Calu3 (cell line): ENCODE results near the gene TMEM240. TPM values are rescaled to one million over a fixed set of nuclear protein-coding genes. Genes with fewer than 3 reads are reported as not detected.
"Not testable (repeated sequence)": the region's sequence is repeated elsewhere in the genome, so short reads cannot be mapped to it uniquely, and the experiment has no call there.

ENCODE experiments used
- BruUV-seq: library from RNA; stranded (reverse); fragments of 400-500 nt; replicated peaks from 2 replicates; lab custom pipeline; 2021; lab: Mats Ljungman, UMichigan
- CTCF ChIA-PET: fragments of 300-600 bp; sonication (Branson Sonifier 250); formaldehyde crosslinking; loops from one replicate; lab custom pipeline; 2022; ENCODE audit warnings: antibody characterized with exemption; lab: Charles Lee
- DNase-seq: peaks from one replicate; pipeline ENCODE4 v3.0.0; 2022
- H3K27ac Mint-ChIP-seq: one replicate; pipeline ENCODE4 v1.8.0; 2022; ENCODE audit warnings: mixed read lengths; ENCODE audit not compliant: unreplicated experiment
- H3K27me3 Mint-ChIP-seq: one replicate; pipeline ENCODE4 v1.8.0; 2022; ENCODE audit warnings: mixed read lengths; ENCODE audit not compliant: unreplicated experiment
- H3K36me3 Mint-ChIP-seq: one replicate; pipeline ENCODE4 v1.8.0; 2022; ENCODE audit warnings: mild to moderate bottlenecking, moderate library complexity, mixed read lengths; ENCODE audit not compliant: insufficient read depth, unreplicated experiment
- H3K4me1 Mint-ChIP-seq: one replicate; pipeline ENCODE4 v1.8.0; 2022; ENCODE audit warnings: mild to moderate bottlenecking, low read depth, mixed read lengths; ENCODE audit not compliant: unreplicated experiment
- H3K4me3 Mint-ChIP-seq: one replicate; pipeline ENCODE4 v1.8.0; 2022; ENCODE audit warnings: mild to moderate bottlenecking, low read depth, moderate library complexity, mixed read lengths; ENCODE audit not compliant: unreplicated experiment
- H3K9me3 Mint-ChIP-seq: one replicate; pipeline ENCODE4 v1.8.0; 2022; ENCODE audit warnings: low read depth, mixed read lengths; ENCODE audit not compliant: unreplicated experiment
- CTCF ChIP-seq: fragments of 200-600 bp; IDR thresholded peaks from one replicate; pipeline ENCODE4 v1.8.0; 2022; ENCODE audit warnings: antibody characterized with exemption; ENCODE audit not compliant: unreplicated experiment
- intact Hi-C: fragments of 100-400 bp; cut with micrococcal nuclease; formaldehyde crosslinking; loops from one replicate; pipeline ENCODE4 v1.10.0; 2022; ENCODE audit not compliant: unreplicated experiment
- total RNA-seq: library from RNA; stranded (reverse); gene quantifications from 2 replicates; pipeline ENCODE4 v1.2.3, GENCODE V29; 2022

TMEM240 gene
- total RNA-seq, 1 experiment from 2014 or later, result 5.1 TPM

- TF ChIP-seq CTCF, result no peak
- H3K36me3 Mint-ChIP-seq, result peaks cover 34% of the 10 kb centered on the region
- CTCF ChIA-PET, result no interaction called here
- peaks cover 3% of the 10 kb centered on the region for H3K9me3 Mint-ChIP-seq
- no peak overlapping the region for H3K27ac Mint-ChIP-seq
- intact Hi-C loops, result no loop called here
- no peak overlapping the region for H3K4me3 Mint-ChIP-seq
- BruUV-seq, result no TSS peak
- no peaks in the 10 kb centered on the region for H3K27me3 Mint-ChIP-seq
- DNase-seq, result no peak
- no peaks in the 10 kb centered on the region for H3K4me1 Mint-ChIP-seq
These were observed 5.8 kb downstream of the TMEM240 start for GRCh38 chr1:1534401-1535154.

- H3K4me1 Mint-ChIP-seq, intact Hi-C loops, BruUV-seq, H3K4me3 Mint-ChIP-seq, CTCF ChIA-PET, H3K27ac Mint-ChIP-seq, H3K27me3 Mint-ChIP-seq, H3K9me3 Mint-ChIP-seq, DNase-seq: not testable (repeated sequence)
- H3K36me3 Mint-ChIP-seq, result peaks cover 33% of the 10 kb centered on the region
These were observed 6.5 kb downstream of the TMEM240 start for GRCh38 chr1:1533894-1534291.

GRCh38 chr1:1533176-1533893 is 7.1 kb downstream of the TMEM240 start:
- peaks cover 27% of the 10 kb centered on the region for H3K36me3 Mint-ChIP-seq

GRCh38 chr1:1531947-1532346 is 8.5 kb downstream of the TMEM240 start:
- Mint-ChIP-seq H3K27me3 (no peaks in the 10 kb centered on the region), H3K9me3 (peaks cover 3% of the 10 kb centered on the region), H3K27ac (no peak overlapping the region), H3K36me3 (peaks cover 21% of the 10 kb centered on the region), H3K4me1 (no peaks in the 10 kb centered on the region), H3K4me3 (no peak overlapping the region)
- intact Hi-C loops, result no loop called here
- no peak for TF ChIP-seq CTCF
- CTCF ChIA-PET, result no interaction called here
- DNase-seq, result no peak
- no TSS peak for BruUV-seq

More at GRCh38 chr1:1533176-1533893, 7.1 kb downstream of the TMEM240 start:
- BruUV-seq, H3K4me1 Mint-ChIP-seq, intact Hi-C loops, H3K27ac Mint-ChIP-seq, H3K27me3 Mint-ChIP-seq, DNase-seq, H3K9me3 Mint-ChIP-seq, H3K4me3 Mint-ChIP-seq, CTCF ChIA-PET: not testable (repeated sequence)

GRCh38 chr1:1529936-1530335 is 10.5 kb downstream of the TMEM240 start:
- intact Hi-C loops, result no loop called here
- H3K27me3 Mint-ChIP-seq, result no peaks in the 10 kb centered on the region
- H3K36me3 Mint-ChIP-seq, result peaks cover 33% of the 10 kb centered on the region
- H3K4me3 Mint-ChIP-seq, result no peak overlapping the region
- no peaks in the 10 kb centered on the region for H3K4me1 Mint-ChIP-seq
- no peak for TF ChIP-seq CTCF
- peaks cover 3% of the 10 kb centered on the region for H3K9me3 Mint-ChIP-seq
- DNase-seq, result no peak
- BruUV-seq, result no TSS peak
- CTCF ChIA-PET, result no interaction called here
- H3K27ac Mint-ChIP-seq, result no peak overlapping the region
